ENCODE measurements around the gene POLRMT. TPM values are rescaled to one million over a fixed set of nuclear protein-coding genes. Genes with fewer than 3 reads are reported as not detected.

Gene POLRMT
- total and polyA plus RNA-seq, 4 donors, result 16.0 to 41.4 (median 35.1) TPM

- Histone ChIP-seq H3K27ac (ENCODE audit: low read depth in 1 of 2, low read length in 2 of 2) (no peak overlapping the region), H3K9ac (ENCODE audit: low read depth in 1 of 2, low read length in 2 of 2) (no peak overlapping the region), H3K27me3 (ENCODE audit: control insufficient read depth in 4 of 4, insufficient read depth in 4 of 4, low read length in 3 of 4) (no peaks in the 10 kb centered on the region), H3K4me1 (ENCODE audit: control insufficient read depth in 4 of 4, insufficient read depth in 4 of 4, low read length in 3 of 4) (peaks cover 18 to 21% (median 20%) of the 10 kb centered on the region in 4 donors), H3K4me3 (ENCODE audit: low read depth in 1 of 3, low read length in 3 of 3) (no peak overlapping the region), H3K36me3 (ENCODE audit: control insufficient read depth in 4 of 4, insufficient read depth in 3 of 4, low read depth in 1 of 4, low read length in 3 of 4) (peaks cover 9 to 24% (median 13%) of the 10 kb centered on the region in 4 donors), H3K9me3 (ENCODE audit: control insufficient read depth in 4 of 4, low read length in 3 of 4) (no peaks in the 10 kb centered on the region)
- 95% methylated on average over 46 of the region's 46 CpGs for WGBS
- no peak for TF ChIP-seq FOXA1 (IDR thresholded peaks at IDR 0.05)
- TF ChIP-seq EGR1 (IDR thresholded peaks at IDR 0.05; ENCODE audit: low read depth in 2 of 2), result no peak
- DNase-seq (ENCODE audit: low spot score), result no peak
Measured at GRCh38 chr19:579111-579841, 54.1 kb downstream of the POLRMT start.

DNA sequence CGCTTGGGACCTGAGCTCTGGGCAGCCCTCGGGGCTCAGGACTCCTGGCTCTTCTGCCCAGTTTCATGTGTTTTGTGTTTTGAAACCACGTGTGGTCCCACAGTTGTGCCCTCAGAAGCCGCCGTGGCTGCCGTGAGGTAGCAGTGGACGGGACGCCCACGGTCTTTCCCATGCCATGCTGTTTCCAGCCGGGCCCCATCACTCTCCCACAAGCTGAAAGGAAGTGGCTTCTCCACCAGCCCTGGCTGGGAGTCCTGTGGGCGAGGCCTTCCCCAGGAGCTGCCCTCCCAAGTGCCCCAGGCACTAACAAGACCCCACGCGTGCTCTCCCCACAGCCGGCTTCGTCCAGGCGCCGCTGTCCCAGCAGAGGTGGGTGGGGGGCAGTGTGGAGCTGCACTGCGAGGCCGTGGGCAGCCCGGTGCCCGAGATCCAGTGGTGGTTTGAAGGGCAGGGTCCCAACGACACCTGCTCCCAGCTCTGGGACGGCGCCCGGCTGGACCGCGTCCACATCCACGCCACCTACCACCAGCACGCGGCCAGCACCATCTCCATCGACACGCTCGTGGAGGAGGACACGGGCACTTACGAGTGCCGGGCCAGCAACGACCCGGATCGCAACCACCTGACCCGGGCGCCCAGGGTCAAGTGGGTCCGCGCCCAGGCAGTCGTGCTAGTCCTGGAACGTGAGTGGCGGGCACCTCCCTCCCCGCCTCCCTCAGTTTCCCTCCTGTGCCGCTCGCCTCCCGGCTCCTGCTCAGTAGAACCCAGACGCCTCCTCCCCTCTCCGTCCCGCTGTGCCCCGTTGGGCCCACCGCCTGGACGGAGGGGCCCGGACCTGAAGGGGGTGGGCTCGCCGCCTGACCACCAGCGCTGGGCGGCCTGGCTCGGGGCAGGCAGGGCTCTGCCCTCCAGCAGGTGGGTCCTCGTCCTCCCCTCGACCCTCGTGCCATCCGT lies 55.6 kb downstream of the POLRMT start:
- 95% methylated on average over 66 of the region's 66 CpGs for WGBS
- H3K27me3 ChIP-seq (ENCODE audit: control insufficient read depth in 4 of 4, insufficient read depth in 4 of 4, low read length in 3 of 4), result no peaks in the 10 kb centered on the region
- H3K36me3 ChIP-seq (ENCODE audit: control insufficient read depth in 4 of 4, insufficient read depth in 3 of 4, low read depth in 1 of 4, low read length in 3 of 4), result peaks cover 9 to 22% (median 13%) of the 10 kb centered on the region in 4 donors
- TF ChIP-seq MAX (IDR thresholded peaks at IDR 0.05) (no peak), EGR1 (IDR thresholded peaks at IDR 0.05; ENCODE audit: low read depth in 2 of 2) (no peak), FOXA1 (IDR thresholded peaks at IDR 0.05) (no peak), RXRA (IDR thresholded peaks at IDR 0.05) (no peak), SP1 (IDR thresholded peaks at IDR 0.05) (no peak), TAF1 (conservative IDR thresholded peaks at IDR 0.05) (no peak), RAD21 (IDR thresholded peaks at IDR 0.05) (no peak), GABPA (IDR thresholded peaks at IDR 0.05 in 1 of 2, conservative IDR thresholded peaks at IDR 0.05 in 1 of 2) (no peak), HNF4A (conservative IDR thresholded peaks at IDR 0.05) (no peak), CTCF (IDR thresholded peaks at IDR 0.05; ENCODE audit: low read depth, low read length, missing input control) (no peak)
- TF ChIP-seq, protein P1, sequence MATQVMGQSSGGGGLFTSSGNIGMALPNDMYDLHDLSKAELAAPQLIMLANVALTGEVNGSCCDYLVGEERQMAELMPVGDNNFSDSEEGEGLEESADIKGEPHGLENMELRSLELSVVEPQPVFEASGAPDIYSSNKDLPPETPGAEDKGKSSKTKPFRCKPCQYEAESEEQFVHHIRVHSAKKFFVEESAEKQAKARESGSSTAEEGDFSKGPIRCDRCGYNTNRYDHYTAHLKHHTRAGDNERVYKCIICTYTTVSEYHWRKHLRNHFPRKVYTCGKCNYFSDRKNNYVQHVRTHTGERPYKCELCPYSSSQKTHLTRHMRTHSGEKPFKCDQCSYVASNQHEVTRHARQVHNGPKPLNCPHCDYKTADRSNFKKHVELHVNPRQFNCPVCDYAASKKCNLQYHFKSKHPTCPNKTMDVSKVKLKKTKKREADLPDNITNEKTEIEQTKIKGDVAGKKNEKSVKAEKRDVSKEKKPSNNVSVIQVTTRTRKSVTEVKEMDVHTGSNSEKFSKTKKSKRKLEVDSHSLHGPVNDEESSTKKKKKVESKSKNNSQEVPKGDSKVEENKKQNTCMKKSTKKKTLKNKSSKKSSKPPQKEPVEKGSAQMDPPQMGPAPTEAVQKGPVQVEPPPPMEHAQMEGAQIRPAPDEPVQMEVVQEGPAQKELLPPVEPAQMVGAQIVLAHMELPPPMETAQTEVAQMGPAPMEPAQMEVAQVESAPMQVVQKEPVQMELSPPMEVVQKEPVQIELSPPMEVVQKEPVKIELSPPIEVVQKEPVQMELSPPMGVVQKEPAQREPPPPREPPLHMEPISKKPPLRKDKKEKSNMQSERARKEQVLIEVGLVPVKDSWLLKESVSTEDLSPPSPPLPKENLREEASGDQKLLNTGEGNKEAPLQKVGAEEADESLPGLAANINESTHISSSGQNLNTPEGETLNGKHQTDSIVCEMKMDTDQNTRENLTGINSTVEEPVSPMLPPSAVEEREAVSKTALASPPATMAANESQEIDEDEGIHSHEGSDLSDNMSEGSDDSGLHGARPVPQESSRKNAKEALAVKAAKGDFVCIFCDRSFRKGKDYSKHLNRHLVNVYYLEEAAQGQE (IDR thresholded peaks at IDR 0.05), result no peak
- H3K4me1 ChIP-seq (ENCODE audit: control insufficient read depth in 4 of 4, insufficient read depth in 4 of 4, low read length in 3 of 4), result peaks cover 23 to 30% (median 26%) of the 10 kb centered on the region in 4 donors
- no peaks in the 10 kb centered on the region for H3K9me3 ChIP-seq (ENCODE audit: control insufficient read depth in 4 of 4, low read length in 3 of 4)
- no peak overlapping the region for H3K4me3 ChIP-seq (ENCODE audit: low read depth in 1 of 3, low read length in 3 of 3)
- H3K9ac ChIP-seq (ENCODE audit: low read depth in 1 of 2, low read length in 2 of 2), result no peak overlapping the region
- H3K27ac ChIP-seq (ENCODE audit: low read depth in 1 of 2, low read length in 2 of 2), result no peak overlapping the region
- no peak for DNase-seq (ENCODE audit: low spot score)

All from liver (tissue), 9 donors.